H1 (cell line): ENCODE results near the gene RICTOR. TPM values are rescaled to one million over a fixed set of nuclear protein-coding genes. Genes with fewer than 3 reads are reported as not detected.

Source experiments
- CTCF ChIA-PET: fragments of 300-600 bp; sonication (Branson Sonifier 250); formaldehyde crosslinking; loops from one replicate; lab custom pipeline; 2021; ENCODE audit not compliant: partially characterized antibody; lab: Charles Lee
- POLR2A ChIA-PET: fragments of 300-600 bp; sonication (Branson Sonifier 250); formaldehyde crosslinking; loops from one replicate; lab custom pipeline; 2021; ENCODE audit warnings: inconsistent platforms; ENCODE audit not compliant: partially characterized antibody; lab: Charles Lee
- DNase-seq, 2 experiments: peaks; one replicate each; pipeline versions ENCODE4 v3.0.0 to v3.0.0-alpha.2; 2010 to 2022; ENCODE audit warnings: low spot score in 2 of 2, low read depth in 1 of 2, mixed read lengths in 1 of 2
- FAIRE-seq: peaks from 2 replicates; lab custom pipeline; 2011; peaks lifted over from hg19 to GRCh38; lab: Jason Lieb, UNC
- H2AFZ ChIP-seq: 2 replicates; pipeline ENCODE4 v1.8.1; 2012; ENCODE audit warnings: low read length, inconsistent platforms
- H2AK5ac ChIP-seq: 2 replicates; pipeline ENCODE4 v1.6.1; 2013; ENCODE audit warnings: low read depth, low read length
- H2BK120ac ChIP-seq: replicated peaks from 2 replicates; pipeline ENCODE3; 2013; ENCODE audit warnings: low read depth, low read length, inconsistent platforms
- H2BK12ac ChIP-seq: 2 replicates; pipeline ENCODE4 v1.6.1; 2013; ENCODE audit warnings: low read depth, low read length
- H2BK15ac ChIP-seq: 2 replicates; pipeline ENCODE4 v1.6.1; 2013; ENCODE audit warnings: low read length
- H2BK20ac ChIP-seq: 2 replicates; pipeline ENCODE4 v1.6.1; 2013; ENCODE audit warnings: low read length
- H2BK5ac ChIP-seq: 2 replicates; pipeline ENCODE4 v1.6.1; 2013; ENCODE audit warnings: low read depth, low read length
- H3K14ac ChIP-seq: 2 replicates; pipeline ENCODE4 v1.6.1; 2013; ENCODE audit warnings: inconsistent platforms; ENCODE audit not compliant: insufficient read length
- H3K18ac ChIP-seq: 2 replicates; pipeline ENCODE4 v1.6.1; 2013; ENCODE audit warnings: low read length; ENCODE audit errors: extremely low read depth
- H3K23ac ChIP-seq: 2 replicates; pipeline ENCODE4 v1.6.1; 2013; ENCODE audit warnings: inconsistent platforms; ENCODE audit not compliant: insufficient read length
- H3K23me2 ChIP-seq: 2 replicates; pipeline ENCODE4 v1.6.1; 2013; ENCODE audit warnings: low read depth, low read length
- H3K27ac ChIP-seq: 2 replicates; pipeline ENCODE4 v1.6.1; 2011; ENCODE audit warnings: low read depth, low read length, inconsistent platforms
- H3K27me3 ChIP-seq, 4 experiments: replicated peaks in 1 of 4; 1 replicate in 1 of 4; 2 replicates in 3 of 4; pipeline versions ENCODE4 v1.6.1 to v1.8.1; 2011 to 2013; ENCODE audit warnings: low read length in 3 of 4, mild to moderate bottlenecking in 3 of 4, inconsistent platforms in 2 of 4, mixed read lengths in 2 of 4, moderate library complexity in 1 of 4; ENCODE audit not compliant: control insufficient read depth in 3 of 4, insufficient read depth in 3 of 4; ENCODE audit errors: extremely low read depth in 1 of 4
- H3K36me3 ChIP-seq, 4 experiments: 2 replicates each; pipeline versions ENCODE4 v1.6.1 to v1.8.1; 2011 to 2013; ENCODE audit warnings: mild to moderate bottlenecking in 4 of 4, low read length in 3 of 4, moderate library complexity in 2 of 4, control low read depth in 1 of 4, inconsistent platforms in 1 of 4; ENCODE audit not compliant: insufficient read depth in 4 of 4, control insufficient read depth in 2 of 4
- H3K4ac ChIP-seq: replicated peaks from 2 replicates; pipeline ENCODE3; 2013; ENCODE audit warnings: low read length, low read depth, mixed read lengths, inconsistent platforms; ENCODE audit not compliant: insufficient read length
- H3K4me1 ChIP-seq, 4 experiments: replicated peaks in 1 of 4; 1 replicate in 1 of 4; 2 replicates in 3 of 4; pipeline versions ENCODE4 v1.6.1 to v1.8.1; 2011 to 2013; ENCODE audit warnings: low read length in 3 of 4, inconsistent platforms in 2 of 4, mixed read lengths in 1 of 4; ENCODE audit not compliant: insufficient read depth in 4 of 4, control insufficient read depth in 3 of 4
- H3K4me2 ChIP-seq, 2 experiments: 2 replicates each; pipeline versions ENCODE4 v1.6.1 to v1.8.1; 2011 to 2013; ENCODE audit warnings: low read depth in 2 of 2, low read length in 2 of 2, control low read depth in 1 of 2, inconsistent platforms in 1 of 2, mild to moderate bottlenecking in 1 of 2; ENCODE audit not compliant: insufficient read depth in 1 of 2
- H3K4me3 ChIP-seq, 4 experiments: fragments of 200-600, 300-600 bp in 1 of 4; sonication (generic), shearing (Covaris generic), sonication (Bioruptor Twin) in 1 of 4; 2 replicates each; pipeline versions ENCODE4 v1.5.1 to v1.8.1; 2011 to 2016; ENCODE audit warnings: low read length in 4 of 4, low read depth in 3 of 4, control low read depth in 2 of 4, inconsistent platforms in 2 of 4, mild to moderate bottlenecking in 2 of 4, mixed read lengths in 1 of 4, moderate library complexity in 1 of 4; ENCODE audit not compliant: insufficient read depth in 2 of 4; ENCODE audit errors: extremely low read depth in 1 of 4
- H3K56ac ChIP-seq: replicated peaks from 2 replicates; pipeline ENCODE3; 2013; ENCODE audit warnings: low read depth, mild to moderate bottlenecking, mixed read lengths, low read length, inconsistent platforms; ENCODE audit not compliant: insufficient read length
- H3K79me1 ChIP-seq: 2 replicates; pipeline ENCODE4 v1.6.1; 2013; ENCODE audit warnings: low read depth, low read length, control low read depth
- H3K79me2 ChIP-seq, 2 experiments: 2 replicates each; pipeline versions ENCODE4 v1.6.1 to v1.8.1; 2012 to 2013; ENCODE audit warnings: low read length in 2 of 2, mild to moderate bottlenecking in 2 of 2, inconsistent platforms in 1 of 2; ENCODE audit not compliant: insufficient read depth in 2 of 2, control insufficient read depth in 1 of 2
- H3K9ac ChIP-seq, 4 experiments: replicated peaks in 1 of 4; 1 replicate in 1 of 4; 2 replicates in 3 of 4; pipeline versions ENCODE4 v1.6.1 to v1.8.1; 2011 to 2013; ENCODE audit warnings: low read depth in 3 of 4, low read length in 3 of 4, control low read depth in 2 of 4, mild to moderate bottlenecking in 2 of 4, moderate library complexity in 2 of 4, inconsistent platforms in 1 of 4; ENCODE audit errors: extremely low read depth in 1 of 4
- H3K9me3 ChIP-seq, 2 experiments: 2 replicates each; pipeline versions ENCODE4 v1.6.1 to v1.8.1; 2012 to 2013; ENCODE audit warnings: mild to moderate bottlenecking in 2 of 2, moderate library complexity in 2 of 2, control low read depth in 1 of 2, inconsistent platforms in 1 of 2, low read depth in 1 of 2, low read length in 1 of 2, mixed read lengths in 1 of 2; ENCODE audit not compliant: insufficient read depth in 2 of 2
- H4K20me1 ChIP-seq, 2 experiments: replicated peaks in 1 of 2; 2 replicates each; pipeline versions ENCODE3 to v1.8.1; 2011 to 2013; ENCODE audit warnings: inconsistent platforms in 2 of 2, low read length in 2 of 2, mild to moderate bottlenecking in 1 of 2; ENCODE audit not compliant: insufficient read depth in 2 of 2, control insufficient read depth in 1 of 2
- H4K5ac ChIP-seq: 2 replicates; pipeline ENCODE4 v1.6.1; 2013; ENCODE audit warnings: low read length, low read depth, mixed read lengths, inconsistent platforms; ENCODE audit not compliant: insufficient read length
- H4K8ac ChIP-seq: 2 replicates; pipeline ENCODE4 v1.8.0; 2013; ENCODE audit warnings: mild to moderate bottlenecking, moderate library complexity, low read length, inconsistent platforms; ENCODE audit not compliant: insufficient read depth; ENCODE audit errors: extremely low read depth
- H4K91ac ChIP-seq: replicated peaks from 2 replicates; pipeline ENCODE3; 2013; ENCODE audit warnings: low read length, mixed read lengths, inconsistent platforms; ENCODE audit not compliant: insufficient read length
- BCL11A ChIP-seq, 2 experiments: IDR thresholded peaks; one replicate each; pipeline ENCODE4 v1.6.1; 2011; ENCODE audit warnings: low read depth in 2 of 2, low read length in 2 of 2, mild to moderate bottlenecking in 2 of 2
- EGR1 ChIP-seq: IDR thresholded peaks from 2 replicates; pipeline ENCODE4 v1.6.1; 2011; ENCODE audit warnings: low read depth, low read length, borderline replicate concordance
- GABPA ChIP-seq: IDR thresholded peaks from 2 replicates; pipeline ENCODE4 v1.6.1; 2011; ENCODE audit warnings: mild to moderate bottlenecking, low read length, moderate library complexity, borderline replicate concordance; ENCODE audit not compliant: insufficient read depth
- KDM4A ChIP-seq: IDR thresholded peaks from one replicate; pipeline ENCODE4 v1.7.1; 2012; ENCODE audit warnings: low read depth, mild to moderate bottlenecking, moderate library complexity, low read length, inconsistent platforms; ENCODE audit not compliant: severe bottlenecking
- MAFK ChIP-seq: IDR thresholded peaks from 2 replicates; pipeline ENCODE4 v1.6.1; 2012; ENCODE audit warnings: low read depth, mild to moderate bottlenecking, improper control_type of control experiment, low read length
- NANOG ChIP-seq: IDR thresholded peaks from 2 replicates; pipeline ENCODE4 v1.6.1; 2011; ENCODE audit warnings: low read length, low read depth, mild to moderate bottlenecking, inconsistent platforms; ENCODE audit not compliant: insufficient read depth, poor library complexity, severe bottlenecking
- RFX5 ChIP-seq: IDR thresholded peaks from 2 replicates; pipeline ENCODE4 v1.6.1; 2011; ENCODE audit warnings: low read depth, low read length, improper control_type of control experiment, borderline replicate concordance
- SIN3A ChIP-seq, 2 experiments: IDR thresholded peaks in 1 of 2; conservative IDR thresholded peaks in 1 of 2; 2 replicates each; pipeline ENCODE4 v1.6.1; 2011 to 2012; ENCODE audit warnings: low read length in 2 of 2, improper control_type of control experiment in 1 of 2, low read depth in 1 of 2, mild to moderate bottlenecking in 1 of 2
- SP4 ChIP-seq: IDR thresholded peaks from 2 replicates; pipeline ENCODE4 v1.6.1; 2012; ENCODE audit warnings: low read length, inconsistent platforms
- SUZ12 ChIP-seq: fragments of 200-600 bp; sonication (generic); IDR thresholded peaks from 2 replicates; pipeline ENCODE4 v1.6.1; 2012; ENCODE audit warnings: mild to moderate bottlenecking, inconsistent platforms, low read length, moderate library complexity, mixed read lengths
- WGBS, 2 experiments: shearing (Covaris generic) in 1 of 2; methylation state at CpG; one replicate each; pipeline versions ENCODE4 v1.1.6 to v1.1.7; 2013 to 2015; ENCODE audit warnings: low lambda C conversion rate in 2 of 2, mixed read lengths in 2 of 2, inconsistent platforms in 1 of 2, low coverage in 1 of 2, missing lambda C conversion rate in 1 of 2; ENCODE audit not compliant: insufficient replicate concordance in 2 of 2, insufficient coverage in 1 of 2, insufficient read length in 1 of 2; ENCODE audit errors: extremely low coverage in 1 of 2, missing lambda C conversion rate in 1 of 2; 5-methylcytosine and 5-hydroxymethylcytosine counted together
- polyA plus RNA-seq, 7 experiments: library from polyadenylated mRNA; depleted of rRNA in 3 of 7; stranded (reverse) in 5 of 7; unstranded in 2 of 7; fragments of >200 nt in 5 of 7; fragments of 200-250 nt in 2 of 7; gene quantifications; 1 replicate in 5 of 7; 2 replicates in 1 of 7; 4 replicates in 1 of 7; pipeline versions ENCODE4 v1.2.1 to v1.2.3, GENCODE V29; 2011 to 2013; ENCODE audit warnings: missing spikeins in 2 of 7, mixed read lengths in 2 of 7
- total RNA-seq: library from RNA; stranded (reverse); fragmentation: NEBNext Ultra II Directional; extraction: Animal tissue kit (Norgen Biotek cat#: 25700); gene quantifications from 2 replicates; pipeline ENCODE4 v1.2.1, GENCODE V29; 2021
- TF ChIP-seq, protein P1 (sequence below): IDR thresholded peaks from 2 replicates; pipeline ENCODE4 v1.6.1; 2012; ENCODE audit warnings: inconsistent platforms
- TF ChIP-seq, protein P2 (sequence below): IDR thresholded peaks from 2 replicates; pipeline ENCODE4 v1.6.1; 2011; ENCODE audit warnings: low read length, improper control_type of control experiment

RICTOR gene
- total and polyA plus RNA-seq, 2 of the 8 experiments (the other 6 are each of a cell fraction or from before 2014, with no cell fraction given), result 4.3 to 26.6 TPM

DNA sequence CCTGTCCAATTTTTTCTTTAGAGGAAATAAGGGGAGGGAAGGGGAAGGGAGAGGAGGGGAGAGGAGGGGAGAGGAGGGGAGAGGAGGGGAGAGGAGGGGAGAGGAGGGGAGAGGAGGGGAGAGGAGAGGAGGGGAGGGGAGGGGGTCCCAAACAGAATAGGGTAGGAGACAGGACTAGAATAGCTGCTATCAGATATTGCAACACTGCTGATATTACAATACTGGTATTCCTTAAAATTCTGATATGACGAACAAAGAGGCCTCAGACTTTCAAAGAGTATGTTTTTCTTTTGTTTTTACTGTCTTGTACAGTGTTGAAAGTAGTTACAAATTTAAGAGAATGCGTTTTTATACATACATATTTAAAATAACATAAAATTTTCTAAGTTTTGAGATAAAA, 67.5 kb downstream of the RICTOR start:
- Histone ChIP-seq H3K4me2 (no peak overlapping the region), H4K20me1 (no peaks in the 10 kb centered on the region), H3K23me2 (no peaks in the 10 kb centered on the region), H3K18ac (no peak overlapping the region), H2AFZ (no peak overlapping the region), H4K5ac (no peak overlapping the region), H3K27me3 (no peaks in the 10 kb centered on the region), H3K56ac (no peak overlapping the region), H4K91ac (no peak overlapping the region), H3K36me3 (peaks cover 0 to 6% (median 1%) of the 10 kb centered on the region in 4 experiments; a peak in 2 of 8 replicates), H3K23ac (no peak overlapping the region), H3K79me2 (no peaks in the 10 kb centered on the region), H3K27ac (no peak overlapping the region), H2BK5ac (no peak overlapping the region), H3K4me3 (no peak overlapping the region), H3K14ac (no peak overlapping the region), H2BK15ac (no peak overlapping the region), H4K8ac (no peak overlapping the region), H2BK12ac (no peak overlapping the region), H2BK20ac (no peak overlapping the region), H2BK120ac (no peak overlapping the region), H3K4me1 (no peaks in the 10 kb centered on the region), H3K9me3 (peaks cover 8 to 10% of the 10 kb centered on the region in 2 experiments), H3K4ac (no peak overlapping the region), H3K9ac (no peak overlapping the region), H3K79me1 (no peaks in the 10 kb centered on the region), H2AK5ac (no peak overlapping the region)
- no peak for DNase-seq
- POLR2A ChIA-PET, result interaction anchor here (1.0 kb wide), 1 partner anchor 9 kb away, joined by 4 read pairs; no protein-coding TSS in a partner anchor
- no peak for FAIRE-seq
- 97% methylated on average over 2 of the region's 2 CpGs; no CpG with 5 or more reads in 1 of the 2 experiments for WGBS, 2 experiments
- CTCF ChIA-PET, result interaction anchor here (1.0 to 4.2 kb wide), 5 partner anchors 18 to 73 kb away, joined by 3 to 40 read pairs (median 3); no protein-coding TSS in a partner anchor
- TF ChIP-seq KDM4A (no peak), SP4 (no peak), MAFK (no peak), SIN3A (conservative IDR thresholded peaks at IDR 0.05 in 1 of 2, IDR thresholded peaks at IDR 0.05 in 1 of 2; ENCODE audit: low read depth in 1 of 2, low read length in 2 of 2) (no peak), RFX5 (no peak), NANOG (no peak), GABPA (no peak), SUZ12 (no peak), EGR1 (no peak), BCL11A (IDR thresholded peaks at IDR 0.05; ENCODE audit: low read depth in 2 of 2, low read length in 2 of 2) (no peak)
- TF ChIP-seq, protein P1, sequence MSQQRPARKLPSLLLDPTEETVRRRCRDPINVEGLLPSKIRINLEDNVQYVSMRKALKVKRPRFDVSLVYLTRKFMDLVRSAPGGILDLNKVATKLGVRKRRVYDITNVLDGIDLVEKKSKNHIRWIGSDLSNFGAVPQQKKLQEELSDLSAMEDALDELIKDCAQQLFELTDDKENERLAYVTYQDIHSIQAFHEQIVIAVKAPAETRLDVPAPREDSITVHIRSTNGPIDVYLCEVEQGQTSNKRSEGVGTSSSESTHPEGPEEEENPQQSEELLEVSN, result no peak
- TF ChIP-seq, protein P2, sequence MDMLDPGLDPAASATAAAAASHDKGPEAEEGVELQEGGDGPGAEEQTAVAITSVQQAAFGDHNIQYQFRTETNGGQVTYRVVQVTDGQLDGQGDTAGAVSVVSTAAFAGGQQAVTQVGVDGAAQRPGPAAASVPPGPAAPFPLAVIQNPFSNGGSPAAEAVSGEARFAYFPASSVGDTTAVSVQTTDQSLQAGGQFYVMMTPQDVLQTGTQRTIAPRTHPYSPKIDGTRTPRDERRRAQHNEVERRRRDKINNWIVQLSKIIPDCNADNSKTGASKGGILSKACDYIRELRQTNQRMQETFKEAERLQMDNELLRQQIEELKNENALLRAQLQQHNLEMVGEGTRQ, result no peak
